B cell (primary cell): Measurements from ENCODE around the gene CASKIN1. TPM values are rescaled to one million over a fixed set of nuclear protein-coding genes. Genes with fewer than 3 reads are reported as not detected.
A peak's percentile ranks its signal among the peaks of the same experiment; 100 is the strongest.

Experiments used
- ATAC-seq: fragments of 200-7000 bp; cut with Tn5 transposase; one replicate; pipeline ENCODE4 v1.10.0; 2021; ENCODE audit warnings: low read depth, mild to moderate bottlenecking, moderate number of reproducible peaks, moderate library complexity
- CTCF ChIA-PET: fragments of 350-600 bp; sonication (Branson Sonifier 250); formaldehyde crosslinking; loops from one replicate; lab custom pipeline; 2021; ENCODE audit warnings: antibody characterized with exemption, inconsistent platforms; lab: Charles Lee
- POLR2A ChIA-PET: fragments of 350-600 bp; sonication (Branson Sonifier 250); formaldehyde crosslinking; loops from one replicate; lab custom pipeline; 2021; ENCODE audit warnings: antibody characterized with exemption; lab: Charles Lee
- DNase-seq: peaks from one replicate; pipeline ENCODE4 v3.0.0; 2013
- H2AFZ ChIP-seq: 2 replicates; pipeline ENCODE4 v1.6.1; 2012; ENCODE audit warnings: mild to moderate bottlenecking, low read depth, low read length; ENCODE audit not compliant: insufficient read depth, poor library complexity, severe bottlenecking
- H3K27ac ChIP-seq, 2 donors: 1 replicate in 1 of 2; 2 replicates in 1 of 2; pipeline ENCODE4 v1.5.1; 2012 to 2013; ENCODE audit warnings: low read length in 2 of 2, mild to moderate bottlenecking in 2 of 2, moderate library complexity in 1 of 2
- H3K27me3 ChIP-seq, 4 experiments: fragments of 200-600 bp in 1 of 4; sonication (generic) in 1 of 4; replicated peaks in 1 of 4; 1 replicate in 2 of 4; 2 replicates in 2 of 4; pipeline versions ENCODE4 v1.6.1 to v1.7.0; 2013 to 2016; ENCODE audit warnings: low read length in 3 of 4, mild to moderate bottlenecking in 2 of 4, mixed read lengths in 1 of 4, moderate library complexity in 1 of 4; ENCODE audit not compliant: insufficient read depth in 4 of 4, control insufficient read depth in 3 of 4; ENCODE audit errors: control extremely low read depth in 1 of 4
- H3K36me3 ChIP-seq, 2 experiments: replicated peaks in 1 of 2; 1 replicate in 1 of 2; 2 replicates in 1 of 2; pipeline versions ENCODE4 v1.6.1 to v1.7.1; 2013; ENCODE audit warnings: low read length in 1 of 2; ENCODE audit not compliant: insufficient read depth in 2 of 2, control insufficient read depth in 1 of 2; ENCODE audit errors: control extremely low read depth in 1 of 2, extremely low read depth in 1 of 2
- H3K4me1 ChIP-seq, 2 donors: fragments of 200-600 bp in 1 of 2; sonication (generic) in 1 of 2; 1 replicate in 1 of 2; 2 replicates in 1 of 2; pipeline versions ENCODE4 v1.5.1 to v1.6.1; 2013 to 2017; ENCODE audit warnings: low read length in 2 of 2; ENCODE audit not compliant: control insufficient read depth in 2 of 2, insufficient read depth in 2 of 2
- H3K4me2 ChIP-seq: replicated peaks from 2 replicates; pipeline ENCODE3; 2012; ENCODE audit warnings: mild to moderate bottlenecking, low read depth, low read length; ENCODE audit not compliant: poor library complexity, severe bottlenecking
- H3K4me3 ChIP-seq, 5 experiments: fragments of 200-600 bp in 1 of 5; sonication (generic) in 1 of 5; 1 replicate in 3 of 5; 2 replicates in 2 of 5; pipeline versions ENCODE4 v1.5.1 to v1.7.0; 2011 to 2016; ENCODE audit warnings: low read length in 4 of 5, mild to moderate bottlenecking in 4 of 5, low read depth in 2 of 5, control low read depth in 1 of 5, moderate library complexity in 1 of 5; ENCODE audit not compliant: insufficient read depth in 1 of 5; ENCODE audit errors: control extremely low read depth in 1 of 5, extremely low read depth in 1 of 5
- H3K79me2 ChIP-seq: fragments of 200-600 bp; sonication (generic); one replicate; pipeline ENCODE4 v1.6.0; 2016; ENCODE audit warnings: low read length; ENCODE audit not compliant: control insufficient read depth, insufficient read depth
- H3K9ac ChIP-seq: fragments of 200-600 bp; sonication (generic); 2 replicates; pipeline ENCODE4 v1.6.1; 2017; ENCODE audit warnings: mild to moderate bottlenecking, low read length, moderate library complexity
- H3K9me3 ChIP-seq, 3 donors: one replicate each; pipeline versions ENCODE4 v1.6.1 to v1.7.1; 2013; ENCODE audit warnings: low read length in 2 of 3; ENCODE audit not compliant: control insufficient read depth in 2 of 3, insufficient read depth in 1 of 3; ENCODE audit errors: control extremely low read depth in 1 of 3
- H4K20me1 ChIP-seq: 2 replicates; pipeline ENCODE4 v1.6.0; 2012; ENCODE audit warnings: mild to moderate bottlenecking, low read length; ENCODE audit not compliant: insufficient read depth, control insufficient read depth, poor library complexity, severe bottlenecking
- H3K27ac Mint-ChIP-seq: one replicate; pipeline ENCODE4 v1.8.0; 2021; ENCODE audit warnings: mixed read lengths
- H3K27me3 Mint-ChIP-seq: one replicate; pipeline ENCODE4 v1.8.0; 2021; ENCODE audit warnings: mixed read lengths
- H3K4me1 Mint-ChIP-seq: one replicate; pipeline ENCODE4 v1.8.0; 2021; ENCODE audit warnings: mixed read lengths
- H3K4me3 Mint-ChIP-seq: one replicate; pipeline ENCODE4 v1.8.0; 2021; ENCODE audit warnings: mixed read lengths
- H3K9me3 Mint-ChIP-seq: one replicate; pipeline ENCODE4 v1.8.0; 2022; ENCODE audit warnings: mixed read lengths; ENCODE audit not compliant: insufficient read depth
- CTCF ChIP-seq: fragments of 200-600 bp; IDR thresholded peaks from one replicate; pipeline ENCODE4 v1.8.0; 2022; ENCODE audit warnings: antibody characterized with exemption, mild to moderate bottlenecking
- EZH2 ChIP-seq: IDR thresholded peaks from 2 replicates; pipeline ENCODE4 v1.6.1; 2012; ENCODE audit warnings: borderline replicate concordance, low read depth, mild to moderate bottlenecking, moderate library complexity, low read length; ENCODE audit not compliant: insufficient read depth, poor library complexity, severe bottlenecking
- WGBS: methylation state at CpG from one replicate; pipeline ENCODE4 v1.1.5; 2013; ENCODE audit warnings: missing lambda C conversion rate; ENCODE audit not compliant: insufficient coverage; 5-methylcytosine and 5-hydroxymethylcytosine counted together
- intact Hi-C: fragments of 100-400 bp; cut with micrococcal nuclease; formaldehyde crosslinking; loops from one replicate; pipeline ENCODE4 v1.10.0; 2022
- polyA plus RNA-seq: library from polyadenylated mRNA; depleted of rRNA; stranded (reverse); fragments of >200 nt; gene quantifications from 2 replicates; pipeline ENCODE4 v1.2.3, GENCODE V29; 2012
- total RNA-seq, 2 donors: library from RNA; stranded (reverse); fragments of 120-200 nt in 1 of 2; gene quantifications; 1 replicate in 1 of 2; 2 replicates in 1 of 2; pipeline versions ENCODE4 v1.2.3 to v1.2.4, GENCODE V29; 2013 to 2022

CASKIN1 gene
- total and polyA plus RNA-seq, 2 donors (not counting 1 experiment from before 2014, with no cell fraction given), result 0.01 TPM; not detected in 1

DNA sequence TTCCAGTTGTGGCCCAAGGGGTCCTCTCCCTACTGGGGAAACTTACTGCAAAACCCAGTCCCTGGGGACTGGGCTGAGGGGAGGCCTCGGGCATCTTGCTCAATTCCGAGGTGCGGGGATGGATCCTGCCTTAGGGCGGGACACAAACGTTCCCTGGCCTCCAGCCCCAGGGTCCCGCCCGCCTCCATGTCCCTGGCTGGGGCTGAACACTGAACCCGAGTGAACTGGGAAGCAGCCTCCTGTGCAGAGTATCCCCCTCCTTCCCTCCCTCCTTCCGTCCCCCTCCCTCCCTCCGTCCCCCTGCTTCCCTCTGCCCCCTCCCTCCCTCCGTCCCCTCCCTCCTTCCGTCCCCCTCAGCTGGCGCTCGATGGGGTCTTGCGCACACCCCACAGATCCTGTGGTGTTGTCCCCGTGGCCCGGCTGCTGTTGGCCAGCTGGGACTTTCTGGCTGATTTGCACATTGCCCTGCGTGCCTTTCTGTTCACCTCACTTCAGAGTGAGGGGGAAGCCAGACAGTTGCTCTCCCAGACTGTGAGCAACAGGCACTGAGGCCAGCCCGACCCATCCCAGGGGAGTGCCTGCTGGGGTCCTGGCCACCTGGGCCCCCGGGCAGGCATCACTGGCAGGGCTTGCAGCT is 35.4 kb downstream of the CASKIN1 start:
- Mint-ChIP-seq H3K4me1 (peaks cover 32% of the 10 kb centered on the region), H3K9me3 (no peaks in the 10 kb centered on the region), H3K4me3 (peak overlapping the region; percentile 19), H3K27ac (peak overlapping the region; percentile 56), H3K27me3 (no peaks in the 10 kb centered on the region)
- no peak overlapping the region for H3K27ac ChIP-seq
- H3K9ac ChIP-seq, result no peak overlapping the region
- peak; percentile 12 for ATAC-seq
- H3K79me2 ChIP-seq, result peaks cover 82% of the 10 kb centered on the region
- intact Hi-C loops, result no loop called here
- H2AFZ ChIP-seq, result no peak overlapping the region
- ChIA-PET CTCF (interaction anchor here (1.3 to 1.9 kb wide), 2 partner anchors 21 to 34 kb away, joined by 5 read pairs; no protein-coding TSS in a partner anchor), POLR2A (no interaction called here)
- H3K4me1 ChIP-seq, result peaks cover 10 to 37% of the 10 kb centered on the region in 2 donors
- WGBS, result 72% methylated on average over 15 of the region's 20 CpGs
- TF ChIP-seq CTCF, result no peak
- TF ChIP-seq EZH2, result no peak
- no peaks in the 10 kb centered on the region for H3K27me3 ChIP-seq
- H3K9me3 ChIP-seq, result peaks cover 0 to 14% (median 0%) of the 10 kb centered on the region in 3 donors
- DNase-seq, result no peak
- peak overlapping the region; percentile 25 for H3K4me2 ChIP-seq
- peaks cover 75% of the 10 kb centered on the region for H4K20me1 ChIP-seq
- H3K4me3 ChIP-seq, result no peak overlapping the region
- H3K36me3 ChIP-seq, result peaks cover 0 to 5% of the 10 kb centered on the region in 2 experiments

DNA sequence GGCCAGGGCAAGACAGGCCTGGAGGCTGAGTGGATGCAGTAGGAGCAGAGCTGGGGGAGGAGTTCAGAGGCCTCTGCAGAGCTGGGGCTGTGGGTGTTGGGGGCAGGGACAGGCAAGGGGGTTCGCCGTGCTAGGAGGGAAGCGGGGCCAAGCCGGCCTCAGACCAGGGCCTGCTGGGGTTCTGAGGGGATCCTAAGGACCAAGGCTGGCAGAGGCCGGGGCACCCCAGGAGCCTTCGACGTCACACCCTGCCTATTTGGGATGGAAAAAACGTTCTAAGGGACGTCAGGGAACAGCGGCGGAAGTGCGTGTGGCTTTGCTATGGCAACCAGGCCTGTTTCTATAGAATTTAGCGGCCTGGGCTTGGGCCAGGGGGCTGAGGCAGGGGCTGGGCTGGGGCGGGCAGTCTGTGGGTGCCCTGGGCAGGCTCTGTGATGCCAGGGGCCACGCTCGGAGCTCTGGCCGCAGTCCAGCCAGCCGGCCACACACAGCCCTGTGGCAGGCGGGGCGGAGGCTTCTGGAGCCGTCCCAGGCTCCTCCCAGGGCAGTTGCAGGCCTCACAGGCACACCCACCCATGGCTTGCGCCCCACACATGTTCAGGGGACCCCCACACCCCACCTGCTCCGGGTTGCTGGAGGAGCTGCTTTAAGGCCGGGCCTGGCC is 37.1 kb downstream of the CASKIN1 start:
- H3K4me2 ChIP-seq, result peak overlapping the region; percentile 38
- no peak overlapping the region for H3K4me3 Mint-ChIP-seq
- no peak for ATAC-seq
- TF ChIP-seq CTCF (no peak), EZH2 (no peak)
- H3K27ac Mint-ChIP-seq, result no peak overlapping the region
- H3K27me3 ChIP-seq, result no peaks in the 10 kb centered on the region
- H3K79me2 ChIP-seq, result peaks cover 88% of the 10 kb centered on the region
- ChIA-PET CTCF (no interaction called here), POLR2A (no interaction called here)
- peaks cover 42% of the 10 kb centered on the region for H3K4me1 Mint-ChIP-seq
- H3K9ac ChIP-seq, result no peak overlapping the region
- H3K27ac ChIP-seq, result no peak overlapping the region
- H3K9me3 Mint-ChIP-seq, result no peaks in the 10 kb centered on the region
- DNase-seq, result no peak
- H4K20me1 ChIP-seq, result peaks cover 79% of the 10 kb centered on the region
- peaks cover 13 to 45% of the 10 kb centered on the region in 2 donors for H3K4me1 ChIP-seq
- peaks cover 0 to 3% (median 0%) of the 10 kb centered on the region in 3 donors for H3K9me3 ChIP-seq
- intact Hi-C loops, result loop anchor here (5.0 to 10.0 kb wide), 2 partner anchors 108 to 745 kb away; partner anchors contain the start of gene RNPS1
- H3K36me3 ChIP-seq, result peaks cover 0 to 2% of the 10 kb centered on the region in 2 experiments
- 96% methylated on average over 22 of the region's 24 CpGs for WGBS
- H3K27me3 Mint-ChIP-seq, result no peaks in the 10 kb centered on the region
- no peak overlapping the region for H3K4me3 ChIP-seq
- H2AFZ ChIP-seq, result no peak overlapping the region
